ENCODE data around the gene LRRC15. TPM values are rescaled to one million over a fixed set of nuclear protein-coding genes. Genes with fewer than 3 reads are reported as not detected.

Gene LRRC15
- total and polyA plus RNA-seq, 4 donors, result 0.06 to 0.14 (median 0.11) TPM

- H3K36me3 ChIP-seq (ENCODE audit: control insufficient read depth, insufficient read depth, low read length), result peaks cover 2% of the 10 kb centered on the region
These were observed 44.7 kb downstream of the LRRC15 start for GRCh38 chr3:194324823-194325327.

DNA sequence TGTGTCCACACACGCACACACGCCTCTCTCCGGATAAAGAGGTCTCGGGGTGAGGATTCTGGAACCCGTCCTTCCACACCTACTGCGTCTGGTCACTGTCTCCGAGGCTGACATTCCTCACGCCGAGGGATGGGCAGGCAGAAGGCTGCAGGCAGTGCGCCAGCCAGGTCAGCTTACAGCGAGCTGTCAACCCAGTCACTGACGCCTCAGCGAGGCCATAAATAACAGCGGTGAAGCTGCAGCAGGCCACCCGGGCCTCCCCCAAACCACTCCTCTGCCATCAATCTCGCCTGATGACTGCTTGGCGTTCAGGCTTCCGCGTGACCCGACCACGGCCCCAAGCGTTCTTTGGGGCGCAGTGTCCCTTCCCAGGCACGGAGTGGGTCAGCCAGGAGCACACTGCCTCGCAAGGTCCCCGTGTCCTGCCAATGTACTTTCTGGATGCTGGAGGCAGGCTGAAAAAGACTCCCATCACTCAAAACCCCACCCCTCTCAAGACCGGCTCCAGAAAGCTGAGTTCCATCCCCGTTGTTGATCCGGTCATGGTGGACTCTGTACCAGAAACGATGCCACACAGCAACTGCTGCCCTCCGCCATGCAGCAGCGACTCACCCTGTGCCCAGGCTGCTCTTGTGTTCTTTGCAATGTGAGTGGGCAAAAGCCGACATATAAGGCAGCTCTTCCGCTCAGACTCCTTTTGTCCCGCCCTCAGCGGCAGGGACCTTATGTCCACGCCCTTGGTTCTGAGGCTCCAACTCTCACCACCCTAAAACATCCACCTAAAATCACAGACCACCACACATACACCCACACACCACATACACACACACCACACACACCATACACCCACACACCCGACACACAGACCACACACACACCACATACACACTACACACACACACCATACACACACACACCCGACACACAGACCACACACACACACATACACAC, 45.5 kb downstream of the LRRC15 start:
- no peaks in the 10 kb centered on the region for H3K9me3 ChIP-seq (ENCODE audit: control insufficient read depth, insufficient read depth, low read length)
- peaks cover 2% of the 10 kb centered on the region for H3K36me3 ChIP-seq (ENCODE audit: control insufficient read depth, insufficient read depth, low read length)
- no peak overlapping the region for H3K27ac ChIP-seq (ENCODE audit: low read depth, low read length)
- WGBS (ENCODE audit: insufficient coverage), result 23% methylated on average over 39 of the region's 39 CpGs
- peak in 1 of 6 donors; percentile 60 for DNase-seq (ENCODE audit: low read depth in 4 of 6, low spot score in 6 of 6)
- H3K4me3 ChIP-seq (ENCODE audit: low read depth, low read length), result peak overlapping the region; percentile 32
- peaks cover 13% of the 10 kb centered on the region for H3K4me1 ChIP-seq (ENCODE audit: control insufficient read depth, insufficient read depth, low read length)
- H3K27me3 ChIP-seq (ENCODE audit: control insufficient read depth, insufficient read depth, low read length), result peaks cover 11% of the 10 kb centered on the region

More at GRCh38 chr3:194324823-194325327, 44.7 kb downstream of the LRRC15 start:
- Histone ChIP-seq H3K4me1 (ENCODE audit: control insufficient read depth, insufficient read depth, low read length) (peaks cover 13% of the 10 kb centered on the region), H3K9me3 (ENCODE audit: control insufficient read depth, insufficient read depth, low read length) (no peaks in the 10 kb centered on the region), H3K27ac (ENCODE audit: low read depth, low read length) (no peak overlapping the region), H3K4me3 (ENCODE audit: low read depth, low read length) (no peak overlapping the region), H3K27me3 (ENCODE audit: control insufficient read depth, insufficient read depth, low read length) (peaks cover 11% of the 10 kb centered on the region)
- 88% methylated on average over 3 of the region's 3 CpGs for WGBS (ENCODE audit: insufficient coverage)
- no peak for DNase-seq (ENCODE audit: low read depth in 4 of 6, low spot score in 6 of 6)

- WGBS (ENCODE audit: insufficient coverage), result 84% methylated on average over 14 of the region's 18 CpGs
- peaks cover 3% of the 10 kb centered on the region for H3K9me3 ChIP-seq (ENCODE audit: control insufficient read depth, insufficient read depth, low read length)
- no peak overlapping the region for H3K4me3 ChIP-seq (ENCODE audit: low read depth, low read length)
- H3K27me3 ChIP-seq (ENCODE audit: control insufficient read depth, insufficient read depth, low read length), result peaks cover 15% of the 10 kb centered on the region
- H3K27ac ChIP-seq (ENCODE audit: low read depth, low read length), result no peak overlapping the region
- peaks cover 2% of the 10 kb centered on the region for H3K36me3 ChIP-seq (ENCODE audit: control insufficient read depth, insufficient read depth, low read length)
- H3K4me1 ChIP-seq (ENCODE audit: control insufficient read depth, insufficient read depth, low read length), result peaks cover 13% of the 10 kb centered on the region
- no peak for DNase-seq (ENCODE audit: low read depth in 4 of 6, low spot score in 6 of 6)
These were observed 46.8 kb downstream of the LRRC15 start for GRCh38 chr3:194322678-194323211.

DNA sequence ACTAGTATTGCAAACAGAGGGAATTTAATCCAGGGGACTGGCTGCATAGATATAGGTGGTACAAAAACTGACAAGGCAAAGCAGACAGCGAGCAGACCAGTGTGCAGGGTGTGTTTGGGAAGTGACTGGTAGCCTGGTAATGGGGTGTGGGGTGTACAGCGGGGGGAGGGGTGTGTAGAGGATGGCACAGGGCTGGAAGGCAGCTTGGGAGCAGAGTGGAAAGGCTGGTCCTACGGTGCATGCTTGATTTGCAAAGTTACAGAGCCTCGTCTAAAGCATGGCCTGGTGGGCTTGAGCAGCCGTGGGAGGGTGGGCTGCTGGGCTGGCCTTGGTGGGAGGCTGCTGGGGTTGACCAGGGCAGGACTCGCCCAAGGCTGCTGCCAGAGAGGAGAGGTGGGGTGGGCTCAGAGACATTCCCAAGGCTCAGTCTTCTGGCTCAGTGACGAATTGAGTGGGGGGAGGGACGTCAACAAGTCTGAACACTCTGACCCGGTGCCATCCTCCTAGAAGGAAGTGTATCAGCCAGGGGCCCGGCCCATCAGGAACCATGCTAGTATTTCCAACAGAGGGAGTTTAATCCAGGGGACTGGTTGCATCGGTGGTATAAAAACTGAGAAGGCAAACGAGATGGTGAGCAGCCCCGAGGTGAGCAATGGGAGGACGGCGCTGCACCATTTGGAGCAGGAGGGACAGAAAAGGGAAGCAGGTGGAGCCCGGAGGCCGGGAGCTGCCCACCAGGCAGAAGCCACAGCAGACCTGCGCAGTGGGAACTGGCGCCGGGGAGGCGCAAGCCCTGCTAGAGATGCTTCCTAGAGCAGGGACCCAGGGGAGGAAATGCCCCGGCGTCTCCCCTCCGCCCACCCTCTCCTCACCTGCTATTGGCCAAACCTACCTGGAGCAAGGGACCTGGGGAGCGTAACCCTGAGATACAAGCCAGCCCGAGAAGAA, 47.6 kb downstream of the LRRC15 start:
- Histone ChIP-seq H3K4me1 (ENCODE audit: control insufficient read depth, insufficient read depth, low read length) (peaks cover 13% of the 10 kb centered on the region), H3K9me3 (ENCODE audit: control insufficient read depth, insufficient read depth, low read length) (peaks cover 3% of the 10 kb centered on the region), H3K36me3 (ENCODE audit: control insufficient read depth, insufficient read depth, low read length) (peaks cover 2% of the 10 kb centered on the region), H3K27ac (ENCODE audit: low read depth, low read length) (no peak overlapping the region), H3K27me3 (ENCODE audit: control insufficient read depth, insufficient read depth, low read length) (peaks cover 21% of the 10 kb centered on the region), H3K4me3 (ENCODE audit: low read depth, low read length) (no peak overlapping the region)
- WGBS (ENCODE audit: insufficient coverage), result 86% methylated on average over 26 of the region's 26 CpGs
- DNase-seq (ENCODE audit: low read depth in 4 of 6, low spot score in 6 of 6), result no peak

- Histone ChIP-seq H3K36me3 (ENCODE audit: control insufficient read depth, insufficient read depth, low read length) (peaks cover 2% of the 10 kb centered on the region), H3K4me3 (ENCODE audit: low read depth, low read length) (no peak overlapping the region), H3K27ac (ENCODE audit: low read depth, low read length) (no peak overlapping the region), H3K4me1 (ENCODE audit: control insufficient read depth, insufficient read depth, low read length) (peaks cover 17% of the 10 kb centered on the region), H3K27me3 (ENCODE audit: control insufficient read depth, insufficient read depth, low read length) (peaks cover 32% of the 10 kb centered on the region), H3K9me3 (ENCODE audit: control insufficient read depth, insufficient read depth, low read length) (peaks cover 3% of the 10 kb centered on the region)
- WGBS (ENCODE audit: insufficient coverage), result 58% methylated on average over 5 of the region's 10 CpGs
- DNase-seq (ENCODE audit: low read depth in 4 of 6, low spot score in 6 of 6), result no peak
These were observed 48.7 kb downstream of the LRRC15 start for GRCh38 chr3:194320744-194321243.

DNA sequence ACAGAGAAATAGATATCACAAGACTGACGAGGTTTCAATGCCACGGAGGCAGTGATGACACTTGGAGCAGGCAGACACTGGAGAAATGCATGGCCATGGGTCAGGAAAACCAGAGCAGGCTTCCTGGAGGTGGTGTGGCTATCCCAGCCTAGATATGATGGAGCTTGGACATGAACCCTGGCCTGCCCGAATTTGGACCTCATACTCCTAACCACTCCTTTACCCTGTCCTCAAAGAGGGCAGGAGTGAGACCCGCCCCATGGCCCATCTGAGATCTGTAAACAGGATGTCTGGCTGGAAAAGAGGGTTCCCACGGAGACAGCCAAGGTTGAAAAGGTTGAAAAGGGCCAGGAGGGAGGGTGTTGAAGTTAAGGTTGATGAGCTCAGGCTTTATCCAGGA, 49.4 kb downstream of the LRRC15 start:
- Histone ChIP-seq H3K27me3 (ENCODE audit: control insufficient read depth, insufficient read depth, low read length) (peaks cover 32% of the 10 kb centered on the region), H3K9me3 (ENCODE audit: control insufficient read depth, insufficient read depth, low read length) (peaks cover 3% of the 10 kb centered on the region), H3K36me3 (ENCODE audit: control insufficient read depth, insufficient read depth, low read length) (peaks cover 2% of the 10 kb centered on the region), H3K4me1 (ENCODE audit: control insufficient read depth, insufficient read depth, low read length) (peaks cover 18% of the 10 kb centered on the region), H3K27ac (ENCODE audit: low read depth, low read length) (no peak overlapping the region), H3K4me3 (ENCODE audit: low read depth, low read length) (no peak overlapping the region)
- 75% methylated on average over 4 of the region's 5 CpGs for WGBS (ENCODE audit: insufficient coverage)
- DNase-seq (ENCODE audit: low read depth in 4 of 6, low spot score in 6 of 6), result no peak

DNA sequence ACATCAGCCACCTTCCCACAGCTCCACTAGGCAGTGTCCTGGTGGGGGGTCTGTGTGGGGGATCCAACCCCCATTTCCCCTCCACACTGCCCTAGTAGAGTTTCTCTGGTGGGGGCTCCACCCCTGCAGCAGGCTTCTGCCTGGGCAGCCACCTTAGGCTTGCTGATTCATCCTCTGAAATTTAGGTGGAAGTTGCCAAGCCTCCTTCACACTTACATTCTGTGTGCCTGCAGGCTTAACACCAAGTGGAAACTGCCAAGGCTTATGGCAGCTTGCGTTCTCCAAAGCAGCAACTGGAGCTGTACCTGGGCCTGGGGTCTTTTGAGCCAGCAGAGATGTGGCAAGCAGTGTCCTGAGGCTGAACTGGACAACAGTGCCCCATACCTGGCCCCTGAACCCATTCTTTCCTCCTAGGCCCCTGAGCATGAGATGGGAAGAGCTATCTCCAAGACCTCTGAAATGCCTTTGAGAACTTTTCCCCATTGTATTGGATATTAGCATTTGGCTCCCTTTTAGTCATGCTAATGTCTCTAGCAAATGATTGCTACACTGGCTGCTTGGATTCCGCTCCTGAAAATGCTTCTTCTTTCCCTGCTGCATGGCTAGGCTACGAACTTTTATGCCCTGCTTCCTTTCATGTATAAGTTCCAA, 50.9 kb downstream of the LRRC15 start:
- peaks cover 23% of the 10 kb centered on the region for H3K4me1 ChIP-seq (ENCODE audit: control insufficient read depth, insufficient read depth, low read length)
- WGBS (ENCODE audit: insufficient coverage), result 85% methylated on average over 3 of the region's 3 CpGs

DNA sequence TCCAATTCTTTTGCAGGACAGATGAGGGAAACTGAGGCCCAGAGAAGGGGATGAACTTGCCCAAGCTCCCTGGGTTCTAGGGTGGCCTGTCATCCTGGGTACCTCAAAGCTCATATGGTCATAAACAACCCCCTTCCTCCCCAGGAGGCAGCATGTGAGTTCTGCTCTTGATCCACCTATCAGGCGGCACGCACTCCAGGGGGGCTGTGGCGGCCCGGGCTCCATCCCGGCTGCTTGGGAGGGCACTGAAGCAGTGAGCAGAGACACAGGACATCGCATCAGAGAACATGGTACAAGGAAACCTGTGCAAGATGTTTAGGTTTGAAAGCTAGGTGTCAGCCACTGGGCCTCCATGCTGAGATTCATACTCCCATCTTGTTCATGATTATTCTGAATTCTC, 52.6 kb downstream of the LRRC15 start:
- H3K9me3 ChIP-seq (ENCODE audit: control insufficient read depth, insufficient read depth, low read length), result peaks cover 3% of the 10 kb centered on the region
- no peaks in the 10 kb centered on the region for H3K36me3 ChIP-seq (ENCODE audit: control insufficient read depth, insufficient read depth, low read length)
- 88% methylated on average over 6 of the region's 6 CpGs for WGBS (ENCODE audit: insufficient coverage)
- H3K27ac ChIP-seq (ENCODE audit: low read depth, low read length), result no peak overlapping the region
- H3K4me1 ChIP-seq (ENCODE audit: control insufficient read depth, insufficient read depth, low read length), result peaks cover 32% of the 10 kb centered on the region
- H3K4me3 ChIP-seq (ENCODE audit: low read depth, low read length), result no peak overlapping the region
- peaks cover 30% of the 10 kb centered on the region for H3K27me3 ChIP-seq (ENCODE audit: control insufficient read depth, insufficient read depth, low read length)
- DNase-seq (ENCODE audit: low read depth in 4 of 6, low spot score in 6 of 6), result no peak

More for the DNA sequence above, 50.9 kb downstream of the LRRC15 start:
- H3K27me3 ChIP-seq (ENCODE audit: control insufficient read depth, insufficient read depth, low read length), result peaks cover 34% of the 10 kb centered on the region
- no peak overlapping the region for H3K4me3 ChIP-seq (ENCODE audit: low read depth, low read length)
- no peak overlapping the region for H3K27ac ChIP-seq (ENCODE audit: low read depth, low read length)
- no peak for DNase-seq (ENCODE audit: low read depth in 4 of 6, low spot score in 6 of 6)
- no peaks in the 10 kb centered on the region for H3K36me3 ChIP-seq (ENCODE audit: control insufficient read depth, insufficient read depth, low read length)
- H3K9me3 ChIP-seq (ENCODE audit: control insufficient read depth, insufficient read depth, low read length), result peaks cover 3% of the 10 kb centered on the region

All from spinal cord (tissue), 10 donors.